WTC11 (cell line): Measurements from ENCODE around the gene NRAP.

ENCODE experiments used
- CREB1 ChIP-seq: sonication (generic); formaldehyde crosslinking; IDR thresholded peaks from 2 replicates; pipeline ENCODE4 v1.8.0; 2023; ENCODE audit warnings: mild to moderate bottlenecking, missing genetic modification reagents
- CREM ChIP-seq: sonication (generic); formaldehyde crosslinking; IDR thresholded peaks from 2 replicates; pipeline ENCODE4 v1.8.1; 2022; ENCODE audit warnings: mild to moderate bottlenecking, missing genetic modification reagents, moderate library complexity
- ETV6 ChIP-seq: sonication (generic); formaldehyde crosslinking; IDR thresholded peaks from 2 replicates; pipeline ENCODE4 v1.8.1; 2022; ENCODE audit warnings: mild to moderate bottlenecking, missing genetic modification reagents
- GABPB1 ChIP-seq: sonication (generic); formaldehyde crosslinking; IDR thresholded peaks from 2 replicates; pipeline ENCODE4 v1.8.1; 2023; ENCODE audit warnings: mild to moderate bottlenecking, missing genetic modification reagents
- IRF2 ChIP-seq: sonication (generic); formaldehyde crosslinking; IDR thresholded peaks from 2 replicates; pipeline ENCODE4 v1.8.0; 2022; ENCODE audit warnings: low read depth, missing genetic modification reagents, borderline replicate concordance
- JUN ChIP-seq: sonication (generic); formaldehyde crosslinking; IDR thresholded peaks from 2 replicates; pipeline ENCODE4 v1.8.0; 2023; ENCODE audit warnings: mild to moderate bottlenecking, missing genetic modification reagents
- NR1H2 ChIP-seq: sonication (generic); formaldehyde crosslinking; IDR thresholded peaks from 2 replicates; pipeline ENCODE4 v1.9.0; 2021; ENCODE audit warnings: mild to moderate bottlenecking, moderate library complexity, missing genetic modification reagents
- TF ChIP-seq, protein P1 (sequence below): fragments of 200-600 bp; IDR thresholded peaks from 2 replicates; pipeline ENCODE4 v1.8.0; 2022; ENCODE audit warnings: antibody characterized with exemption
- TF ChIP-seq, protein P2 (sequence below): sonication (generic); formaldehyde crosslinking; IDR thresholded peaks from 2 replicates; pipeline ENCODE4 v1.8.0; 2022; ENCODE audit warnings: mild to moderate bottlenecking, missing genetic modification reagents
- TF ChIP-seq, protein P3 (sequence below): sonication (generic); formaldehyde crosslinking; IDR thresholded peaks from 2 replicates; pipeline ENCODE4 v1.8.1; 2023; ENCODE audit warnings: mild to moderate bottlenecking, missing genetic modification reagents, moderate library complexity
- TF ChIP-seq, protein P4 (sequence below): sonication (generic); formaldehyde crosslinking; IDR thresholded peaks from 2 replicates; pipeline ENCODE4 v1.8.0; 2022; ENCODE audit warnings: mild to moderate bottlenecking, missing genetic modification reagents

DNA sequence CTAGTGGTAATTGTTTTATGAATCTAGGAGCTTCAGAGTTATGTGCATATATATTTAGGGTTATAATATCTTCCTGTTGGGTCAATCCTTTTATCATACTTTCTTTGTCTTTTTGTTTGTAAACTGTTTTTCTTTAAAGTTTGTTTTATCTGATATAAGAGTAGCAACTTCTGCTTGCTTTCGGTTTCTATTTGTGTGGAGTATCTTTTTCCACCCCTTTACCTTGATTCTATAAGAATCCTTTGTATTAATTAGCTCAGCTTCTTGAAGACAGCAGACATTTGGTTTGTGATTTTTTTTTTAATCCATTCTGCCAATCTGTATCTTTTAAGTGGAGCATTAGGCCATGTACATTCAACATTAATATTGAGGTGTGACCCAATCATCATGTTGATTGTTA is 25.2 kb upstream of the NRAP start:
- TF ChIP-seq CREM (no peak), CREB1 (CRISPR knock-in tag) (no peak), JUN (no peak), NR1H2 (CRISPR knock-in tag) (no peak), GABPB1 (CRISPR knock-in tag) (no peak), ETV6 (no peak), IRF2 (CRISPR knock-in tag) (no peak)
- TF ChIP-seq, protein P1, sequence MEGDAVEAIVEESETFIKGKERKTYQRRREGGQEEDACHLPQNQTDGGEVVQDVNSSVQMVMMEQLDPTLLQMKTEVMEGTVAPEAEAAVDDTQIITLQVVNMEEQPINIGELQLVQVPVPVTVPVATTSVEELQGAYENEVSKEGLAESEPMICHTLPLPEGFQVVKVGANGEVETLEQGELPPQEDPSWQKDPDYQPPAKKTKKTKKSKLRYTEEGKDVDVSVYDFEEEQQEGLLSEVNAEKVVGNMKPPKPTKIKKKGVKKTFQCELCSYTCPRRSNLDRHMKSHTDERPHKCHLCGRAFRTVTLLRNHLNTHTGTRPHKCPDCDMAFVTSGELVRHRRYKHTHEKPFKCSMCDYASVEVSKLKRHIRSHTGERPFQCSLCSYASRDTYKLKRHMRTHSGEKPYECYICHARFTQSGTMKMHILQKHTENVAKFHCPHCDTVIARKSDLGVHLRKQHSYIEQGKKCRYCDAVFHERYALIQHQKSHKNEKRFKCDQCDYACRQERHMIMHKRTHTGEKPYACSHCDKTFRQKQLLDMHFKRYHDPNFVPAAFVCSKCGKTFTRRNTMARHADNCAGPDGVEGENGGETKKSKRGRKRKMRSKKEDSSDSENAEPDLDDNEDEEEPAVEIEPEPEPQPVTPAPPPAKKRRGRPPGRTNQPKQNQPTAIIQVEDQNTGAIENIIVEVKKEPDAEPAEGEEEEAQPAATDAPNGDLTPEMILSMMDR = no peak
- TF ChIP-seq, protein P2, sequence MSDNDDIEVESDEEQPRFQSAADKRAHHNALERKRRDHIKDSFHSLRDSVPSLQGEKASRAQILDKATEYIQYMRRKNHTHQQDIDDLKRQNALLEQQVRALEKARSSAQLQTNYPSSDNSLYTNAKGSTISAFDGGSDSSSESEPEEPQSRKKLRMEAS = no peak
- TF ChIP-seq, protein P3, sequence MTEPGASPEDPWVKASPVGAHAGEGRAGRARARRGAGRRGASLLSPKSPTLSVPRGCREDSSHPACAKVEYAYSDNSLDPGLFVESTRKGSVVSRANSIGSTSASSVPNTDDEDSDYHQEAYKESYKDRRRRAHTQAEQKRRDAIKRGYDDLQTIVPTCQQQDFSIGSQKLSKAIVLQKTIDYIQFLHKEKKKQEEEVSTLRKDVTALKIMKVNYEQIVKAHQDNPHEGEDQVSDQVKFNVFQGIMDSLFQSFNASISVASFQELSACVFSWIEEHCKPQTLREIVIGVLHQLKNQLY (CRISPR knock-in tag) = no peak
- TF ChIP-seq, protein P4, sequence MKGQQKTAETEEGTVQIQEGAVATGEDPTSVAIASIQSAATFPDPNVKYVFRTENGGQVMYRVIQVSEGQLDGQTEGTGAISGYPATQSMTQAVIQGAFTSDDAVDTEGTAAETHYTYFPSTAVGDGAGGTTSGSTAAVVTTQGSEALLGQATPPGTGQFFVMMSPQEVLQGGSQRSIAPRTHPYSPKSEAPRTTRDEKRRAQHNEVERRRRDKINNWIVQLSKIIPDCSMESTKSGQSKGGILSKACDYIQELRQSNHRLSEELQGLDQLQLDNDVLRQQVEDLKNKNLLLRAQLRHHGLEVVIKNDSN (CRISPR knock-in tag) = no peak
